HL-60/S4 treated with phorbol 12-myristate 13-acetate at 8.2 ng/mL for 4 days and 3 days (cell line): ENCODE data around the gene ACTL8.

Experiments used
- in situ Hi-C: fragments of 300-500 bp; cut with MboI; formaldehyde crosslinking; loops from 2 replicates; pipeline ENCODE4 v1.15.0; 2022; ENCODE audit warnings: low sequenced_read_pairs

The ACTL8 gene, protein sequence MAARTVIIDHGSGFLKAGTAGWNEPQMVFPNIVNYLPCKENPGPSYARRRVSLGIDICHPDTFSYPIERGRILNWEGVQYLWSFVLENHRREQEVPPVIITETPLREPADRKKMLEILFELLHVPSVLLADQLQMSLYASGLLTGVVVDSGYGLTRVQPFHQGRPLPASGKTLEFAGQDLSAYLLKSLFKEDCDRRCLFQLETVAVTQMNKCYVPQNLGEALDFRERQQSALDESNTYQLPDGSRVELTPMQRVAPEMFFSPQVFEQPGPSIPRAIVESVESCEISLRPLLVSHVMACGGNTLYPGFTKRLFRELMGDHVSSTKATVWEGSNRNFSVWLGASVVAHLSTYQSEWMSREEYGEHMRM

DNA sequence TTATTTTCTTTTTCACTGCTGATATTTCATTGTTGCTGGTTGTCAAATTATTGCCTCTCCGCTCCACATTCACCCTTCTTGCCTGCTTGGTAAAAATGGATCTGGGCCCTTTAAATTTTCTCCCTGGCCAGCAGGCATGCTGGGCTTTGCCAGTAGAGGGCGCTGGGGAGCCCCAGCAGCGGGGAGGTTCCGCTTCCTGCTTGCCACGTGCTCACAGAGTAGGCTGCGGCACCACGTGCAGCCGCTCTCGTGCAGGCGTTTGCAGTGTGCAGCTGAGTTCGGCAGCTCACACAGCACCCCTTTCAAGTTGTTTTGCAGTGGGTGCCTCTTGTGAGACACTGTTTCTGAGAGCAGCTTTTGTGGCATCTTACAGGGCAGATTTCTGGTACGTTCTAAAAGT is at the start of gene ACTL8:
Gene ACTL8, plus strand, starts transcription at position 214 of the 400 bp plus-strand sequence. CDS start 67,676 bp downstream, outside the sequence.
- in situ Hi-C loops, result no loop called here

DNA sequence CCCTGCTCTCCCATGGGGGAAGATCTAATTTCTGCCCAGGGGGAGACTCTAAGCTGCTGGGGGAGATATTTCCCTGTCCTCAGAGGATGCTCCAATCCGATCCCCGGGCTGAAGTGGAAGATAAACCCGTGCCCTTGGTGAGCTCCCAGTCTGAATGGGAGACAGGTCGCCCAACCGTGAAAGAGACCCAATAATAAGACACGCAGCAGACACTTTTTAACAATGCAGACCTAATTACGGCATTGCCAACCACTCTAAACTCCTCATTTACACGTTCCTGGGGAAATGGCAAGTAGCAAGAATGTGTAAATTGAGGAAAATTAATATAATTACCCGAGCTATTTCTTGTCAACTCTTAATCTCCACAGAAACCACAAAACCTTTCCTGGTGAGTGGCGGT is 48.7 kb upstream of the ACTL8 start:
- in situ Hi-C loops, result no loop called here

DNA sequence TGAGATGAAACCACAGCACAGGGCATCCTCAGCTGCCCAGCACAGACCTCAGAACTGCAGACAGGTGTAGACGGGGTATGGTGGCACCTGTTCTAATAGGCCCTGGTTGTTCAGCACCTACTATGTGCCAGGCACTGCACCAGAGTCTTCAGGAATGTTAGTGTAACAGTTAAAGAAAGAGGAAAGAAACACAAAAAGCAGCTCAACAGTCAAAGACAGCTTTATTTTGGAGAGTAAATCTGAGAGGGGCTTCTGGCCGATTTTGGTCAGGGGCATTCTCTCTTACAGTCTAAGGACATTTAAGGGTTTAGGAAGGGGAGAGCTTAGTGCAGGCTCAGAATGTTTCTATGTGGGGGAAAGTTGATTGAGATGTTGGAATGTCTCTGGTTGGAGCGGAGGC is 45.2 kb upstream of the ACTL8 start:
- in situ Hi-C loops, result no loop called here

DNA sequence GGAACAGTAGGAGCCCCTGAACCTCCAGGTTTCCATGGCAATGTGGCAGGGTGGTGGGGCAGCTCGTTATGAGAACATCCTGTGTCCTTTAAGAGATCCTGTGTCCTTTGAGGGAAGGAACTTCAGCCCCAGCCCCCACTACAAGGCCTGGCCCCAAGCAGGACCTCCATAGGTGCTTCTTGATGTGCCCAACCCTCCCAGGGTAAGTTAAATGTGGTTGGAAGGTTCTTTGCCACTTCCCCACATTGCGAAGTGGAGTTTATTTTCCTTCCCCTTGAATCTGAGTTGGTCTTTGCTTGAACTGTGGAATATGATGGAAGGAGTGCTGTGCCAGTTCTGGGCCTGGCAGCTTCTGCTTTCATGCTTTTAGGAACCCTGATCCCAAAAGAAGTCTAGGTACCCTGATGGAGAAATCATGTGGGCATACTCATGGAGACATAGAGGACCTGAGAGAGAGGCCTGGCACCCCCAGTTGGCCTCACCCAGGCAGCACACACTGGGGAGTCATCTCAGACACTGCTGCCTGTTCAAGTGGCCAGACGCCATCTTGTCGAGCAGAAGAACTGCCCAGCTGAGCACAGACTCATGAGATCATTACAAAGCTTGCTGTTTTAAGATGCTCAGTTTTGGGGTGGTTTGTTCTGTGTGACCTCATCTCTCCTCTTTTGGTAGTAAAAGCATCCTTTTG is 44.1 kb upstream of the ACTL8 start:
- in situ Hi-C loops, result no loop called here

DNA sequence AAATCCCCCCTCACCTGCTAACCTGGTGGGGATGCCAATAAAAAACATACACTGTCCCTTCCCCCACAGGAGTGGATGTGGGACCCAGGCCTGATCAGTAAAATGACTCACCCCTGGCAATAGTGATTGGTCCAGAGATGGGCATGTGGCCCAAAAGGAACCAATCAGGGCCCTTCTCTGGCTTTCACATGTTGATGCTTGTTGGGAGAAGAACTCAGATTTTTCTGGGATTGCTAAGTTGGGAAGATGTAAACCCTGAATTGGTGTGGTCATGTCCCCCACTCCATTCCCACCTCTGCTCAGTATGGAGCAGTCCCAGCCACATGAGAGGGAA is 43.6 kb upstream of the ACTL8 start:
- in situ Hi-C loops, result no loop called here

DNA sequence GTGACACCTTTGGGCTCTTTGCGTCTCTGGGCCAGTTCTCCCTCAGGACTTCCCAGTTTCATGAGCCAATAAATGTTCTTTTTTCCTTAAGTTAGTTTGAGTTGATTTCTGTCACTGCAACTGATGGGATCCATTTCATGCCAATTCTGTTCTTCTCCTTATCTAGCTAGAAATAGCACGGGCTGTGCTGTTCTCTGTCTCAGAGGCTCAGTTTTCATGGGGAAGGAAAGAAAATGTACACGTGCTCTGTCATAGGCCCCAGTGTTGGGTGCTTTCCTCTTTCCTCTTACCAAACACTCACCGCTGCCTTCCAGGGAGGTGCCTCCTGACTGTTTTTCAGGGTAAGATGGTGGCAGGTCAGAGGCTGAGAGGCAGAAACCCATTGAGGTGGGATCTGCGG is 43.2 kb upstream of the ACTL8 start:
- in situ Hi-C loops, result no loop called here

DNA sequence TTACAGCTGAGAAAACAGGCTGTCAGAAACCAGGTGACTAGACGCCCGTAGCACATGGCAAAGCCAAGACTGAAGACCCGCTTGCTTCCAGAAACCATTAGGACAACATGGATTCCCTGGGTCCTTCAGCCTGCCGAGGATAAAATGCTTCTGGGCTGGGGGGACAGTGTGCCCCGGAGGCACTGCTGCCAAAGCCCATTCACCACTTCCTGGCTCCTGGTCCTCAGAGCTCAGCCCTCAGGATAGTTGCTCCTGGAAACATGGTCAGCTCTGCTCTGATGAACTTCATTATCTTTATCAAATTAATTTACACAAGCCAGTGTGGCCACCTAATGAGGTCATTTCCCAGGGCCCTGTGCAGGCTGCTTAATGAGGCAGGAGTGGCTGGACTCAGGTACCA is 41.1 kb upstream of the ACTL8 start:
- in situ Hi-C loops, result no loop called here

DNA sequence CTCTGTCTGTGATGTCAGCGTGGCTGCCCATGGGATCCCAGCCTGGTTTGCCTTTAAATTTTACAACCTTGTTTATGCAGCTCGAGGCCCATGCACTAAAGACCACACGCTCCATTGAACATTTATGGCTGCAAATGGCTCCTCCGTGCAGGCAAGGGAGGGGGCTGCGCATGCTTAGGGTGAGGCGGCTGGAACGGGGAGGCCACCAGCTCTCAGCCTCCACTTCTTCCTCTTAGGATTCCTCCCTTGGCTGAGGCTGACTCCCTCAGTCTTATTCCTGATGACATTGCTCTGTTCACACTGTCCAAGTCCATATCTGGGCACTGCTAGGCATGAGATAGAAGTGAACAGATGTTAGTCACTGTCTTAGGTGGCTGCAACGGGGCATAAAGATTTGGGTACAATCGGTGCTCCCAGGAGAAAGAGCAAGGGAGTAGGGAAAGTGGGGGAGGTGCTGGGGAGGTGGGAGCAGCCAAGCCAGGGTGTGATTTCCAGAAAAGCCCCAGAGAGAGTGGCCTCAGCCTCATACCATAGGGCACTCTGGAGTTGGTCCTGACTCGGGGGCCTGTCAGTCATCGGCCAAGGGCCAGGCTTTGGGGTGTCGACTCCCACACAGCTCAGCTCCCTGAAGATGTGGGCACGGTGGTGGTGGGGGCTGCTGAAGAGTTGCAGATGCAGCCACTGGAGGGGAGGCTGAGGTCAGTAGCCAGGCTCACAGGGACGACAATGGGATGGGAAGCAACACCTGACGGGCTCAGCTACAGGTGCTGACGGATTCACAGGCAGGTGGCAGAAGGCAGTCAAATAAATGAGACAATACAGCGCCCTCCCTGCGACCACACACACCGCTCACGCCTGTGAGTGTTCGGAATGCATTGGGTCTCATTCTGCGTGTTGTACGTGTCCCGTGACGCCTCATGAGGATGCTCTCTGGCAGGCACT is 37.3 kb upstream of the ACTL8 start:
- in situ Hi-C loops, result no loop called here

DNA sequence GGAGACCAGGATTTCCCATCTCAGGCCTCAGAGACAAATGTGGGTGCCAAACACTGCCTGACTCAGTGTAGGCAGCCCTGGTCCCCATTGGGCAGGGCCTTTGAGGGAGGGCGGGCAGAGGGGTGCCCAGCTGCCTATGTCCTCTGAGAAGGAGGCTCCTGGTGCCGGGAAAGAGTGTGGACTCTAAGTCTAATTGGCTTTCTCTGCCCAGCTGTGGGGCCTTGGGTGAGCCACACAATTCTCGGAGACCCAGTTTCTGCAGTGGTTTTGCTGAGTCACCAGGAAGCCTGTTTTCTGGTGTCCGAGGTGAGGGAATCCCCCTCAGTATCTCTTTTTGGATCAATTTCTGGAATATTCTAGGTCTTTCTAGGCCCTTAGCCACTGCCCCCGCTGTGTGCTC is 35.3 kb upstream of the ACTL8 start:
- in situ Hi-C loops, result no loop called here

DNA sequence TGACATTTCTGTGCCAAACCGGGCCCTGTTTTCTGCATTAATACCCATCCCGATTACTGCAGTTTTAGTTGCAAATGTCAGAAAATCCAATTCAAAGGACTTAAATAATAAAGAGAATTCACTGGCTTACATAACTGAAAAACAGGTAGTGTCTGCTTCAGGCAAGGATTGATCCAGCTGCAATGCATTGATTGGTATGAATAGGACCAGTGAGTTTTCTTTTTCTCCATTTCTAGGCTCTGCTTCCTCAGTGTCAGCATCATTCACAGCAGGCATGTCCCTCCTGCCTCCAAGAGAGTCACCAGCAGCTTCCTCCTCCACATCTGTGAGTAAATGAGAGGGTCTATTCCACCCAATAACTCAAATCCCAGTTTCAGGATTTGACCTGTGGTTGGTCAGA is 33.7 kb upstream of the ACTL8 start:
- in situ Hi-C loops, result no loop called here

DNA sequence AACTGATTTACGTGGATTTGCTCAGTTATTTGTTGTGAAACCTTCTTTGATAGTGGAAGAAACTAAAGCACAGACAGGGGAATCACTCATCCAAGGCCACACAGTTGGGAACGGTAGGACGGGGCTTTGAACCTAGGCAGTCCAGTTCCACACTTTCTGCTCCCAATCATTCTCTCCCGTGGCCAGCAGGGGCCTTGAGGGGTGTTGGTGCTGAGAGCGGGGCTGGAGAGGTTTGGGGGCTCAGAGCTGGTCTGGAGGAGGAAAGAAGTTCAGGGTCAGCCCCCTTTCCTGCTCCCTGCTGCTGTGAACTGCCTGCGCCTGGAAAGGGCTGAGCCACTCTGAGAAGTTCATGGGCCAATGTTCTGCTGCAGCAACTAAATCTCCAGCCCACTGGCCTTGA is 31.4 kb upstream of the ACTL8 start:
- in situ Hi-C loops, result no loop called here

DNA sequence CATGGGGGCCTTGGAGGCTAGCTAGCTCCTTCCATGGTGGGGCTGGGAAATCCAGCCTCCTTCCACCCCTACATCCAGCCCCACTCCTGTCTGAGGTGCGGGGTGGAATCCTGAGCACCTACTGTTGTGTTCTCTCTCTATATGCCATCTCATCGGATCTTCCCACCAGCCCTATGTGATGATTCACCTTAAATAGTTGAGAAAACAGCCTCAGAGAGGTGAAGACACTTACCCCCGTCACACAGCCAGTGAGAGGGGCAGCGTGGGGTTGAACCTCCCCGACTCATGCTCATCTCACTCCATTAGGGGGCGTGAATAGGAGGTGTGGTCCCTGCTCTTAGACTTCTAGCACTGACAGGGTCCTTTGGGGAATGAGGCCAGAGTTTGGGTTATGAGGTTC is 31.0 kb upstream of the ACTL8 start:
- in situ Hi-C loops, result no loop called here

DNA sequence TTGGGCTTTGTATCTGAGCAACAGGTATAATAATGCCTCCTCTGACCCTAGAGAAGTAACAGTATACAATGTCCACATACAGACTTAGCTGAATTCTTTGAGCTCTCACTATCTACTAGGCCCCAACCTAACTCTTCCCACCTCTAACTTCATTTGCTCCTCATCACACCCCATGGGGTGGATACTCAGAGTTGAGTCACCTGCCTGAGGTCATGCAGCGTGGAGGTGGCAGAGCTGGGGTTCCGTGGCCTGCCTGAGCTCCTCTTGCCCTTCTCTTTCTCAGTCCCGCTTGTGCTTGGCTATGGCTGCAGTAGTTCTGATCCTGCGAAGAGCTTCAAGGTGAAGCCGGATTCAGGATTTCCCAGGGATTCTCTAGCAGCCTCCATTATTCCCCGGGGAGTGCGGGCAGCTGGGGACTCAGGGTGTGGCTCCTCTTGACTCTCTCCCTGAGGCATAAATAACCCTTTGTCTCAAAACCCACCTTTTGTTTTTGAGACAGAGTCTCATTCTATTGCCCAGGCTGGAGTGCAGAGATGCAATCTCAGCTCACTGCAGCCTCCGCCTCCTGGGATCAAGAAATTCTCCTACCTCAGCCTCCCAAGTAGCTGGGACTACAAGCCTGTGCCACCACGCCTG is 29.9 kb upstream of the ACTL8 start:
- in situ Hi-C loops, result no loop called here

DNA sequence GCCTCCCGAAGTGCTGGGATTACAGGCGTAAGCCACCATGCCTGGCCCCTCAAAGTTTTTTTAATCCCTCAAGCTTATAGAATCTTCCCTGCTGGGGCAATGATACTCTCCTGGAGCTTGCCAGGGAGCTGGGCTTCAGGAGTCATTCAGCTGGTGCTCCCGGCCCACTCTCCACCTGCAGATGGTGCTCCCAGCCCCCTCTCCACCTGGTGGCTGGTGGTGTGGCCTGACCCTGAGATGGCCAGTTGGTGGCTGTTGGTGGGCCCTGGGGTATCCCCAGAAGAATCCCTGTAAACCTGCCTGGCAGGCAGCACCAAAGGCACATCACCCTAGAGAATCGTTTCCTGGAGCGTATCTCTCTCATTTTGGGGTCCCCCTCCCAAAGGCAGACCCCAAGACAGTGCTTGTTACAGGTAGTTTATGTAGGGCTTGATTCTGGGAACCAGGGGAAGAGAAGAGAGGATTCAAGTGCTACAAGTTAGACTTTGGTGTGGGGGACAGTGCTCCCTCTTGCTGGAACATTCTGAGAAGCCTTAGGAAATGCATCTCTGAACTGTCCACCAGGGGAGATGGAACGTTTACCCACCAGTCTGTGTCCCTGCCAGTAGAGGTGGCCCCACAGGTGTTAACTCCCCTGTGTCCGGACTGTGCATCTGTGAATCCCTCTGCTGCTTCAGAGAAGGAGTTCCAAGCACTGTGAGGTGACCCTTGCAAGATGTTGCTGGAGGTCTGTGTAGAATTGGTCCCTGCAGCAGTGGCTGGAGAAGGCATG is 29.1 kb upstream of the ACTL8 start:
- in situ Hi-C loops, result no loop called here

DNA sequence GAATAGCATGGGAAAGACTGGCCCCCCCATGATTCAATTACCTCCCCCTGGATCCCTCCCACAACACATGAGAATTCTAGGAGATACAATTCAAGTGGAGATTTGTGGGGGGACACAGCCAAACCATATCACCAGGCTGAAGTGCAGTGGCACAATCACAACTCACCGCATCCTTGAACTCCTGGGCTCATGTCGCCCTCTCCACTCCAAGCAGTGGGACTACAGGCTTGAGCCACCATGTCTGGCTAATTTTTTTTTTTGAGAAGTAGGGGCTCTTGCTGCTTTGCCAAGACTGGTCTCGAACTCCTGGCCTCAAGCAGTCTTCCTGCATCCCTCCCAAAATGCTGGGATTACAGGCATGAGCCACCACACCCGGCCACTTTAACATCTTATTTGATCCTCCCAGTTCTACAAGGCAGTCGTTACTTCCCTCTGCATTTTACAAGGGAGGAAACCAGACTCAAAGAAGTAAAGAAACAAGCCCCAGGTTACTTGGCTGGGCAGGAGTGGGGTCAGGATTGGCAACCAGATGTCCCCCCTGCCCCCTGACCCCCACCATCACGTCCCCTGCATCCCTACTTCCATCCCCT is 26.9 kb upstream of the ACTL8 start:
- in situ Hi-C loops, result no loop called here

DNA sequence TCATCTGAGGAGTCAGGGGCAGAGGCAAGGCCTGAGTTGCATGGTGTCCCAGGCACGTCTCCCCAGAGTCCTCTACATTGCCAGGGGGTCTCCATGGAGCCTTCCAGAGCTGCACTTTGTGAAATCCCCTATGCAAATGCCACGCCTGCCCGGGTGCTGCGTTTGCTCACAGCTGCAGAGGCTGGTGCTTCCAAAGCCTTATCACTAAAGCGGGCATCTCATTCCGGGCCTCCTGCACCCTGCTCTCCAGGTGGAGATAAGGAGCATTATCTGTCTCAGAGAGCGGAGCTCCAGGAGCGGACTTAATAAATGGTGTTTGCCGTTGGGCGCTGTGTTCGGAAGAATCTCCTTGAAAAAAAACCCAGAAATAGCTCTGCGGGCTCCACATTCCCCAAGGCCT is 25.9 kb upstream of the ACTL8 start:
- in situ Hi-C loops, result no loop called here

DNA sequence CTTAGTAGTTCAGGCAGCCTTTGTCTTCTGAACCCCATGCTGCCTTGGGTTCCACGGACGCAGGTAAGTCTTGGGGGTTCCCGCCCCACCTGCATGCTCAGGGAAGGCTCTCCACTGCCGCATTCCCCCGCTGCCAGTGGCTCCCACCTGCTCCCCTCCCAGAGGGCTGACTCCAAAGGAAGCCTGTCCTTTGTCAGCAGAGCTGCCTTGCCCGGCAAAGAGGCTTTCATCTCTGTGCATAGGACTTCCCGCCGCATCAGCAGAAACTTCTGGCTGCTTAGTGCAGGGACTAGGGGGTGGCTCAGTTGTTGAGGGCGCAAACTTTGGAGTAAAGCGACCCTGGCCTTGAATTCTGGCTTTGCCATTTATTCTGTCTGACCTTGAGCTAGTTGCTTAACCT is 25.2 kb upstream of the ACTL8 start:
- in situ Hi-C loops, result no loop called here

DNA sequence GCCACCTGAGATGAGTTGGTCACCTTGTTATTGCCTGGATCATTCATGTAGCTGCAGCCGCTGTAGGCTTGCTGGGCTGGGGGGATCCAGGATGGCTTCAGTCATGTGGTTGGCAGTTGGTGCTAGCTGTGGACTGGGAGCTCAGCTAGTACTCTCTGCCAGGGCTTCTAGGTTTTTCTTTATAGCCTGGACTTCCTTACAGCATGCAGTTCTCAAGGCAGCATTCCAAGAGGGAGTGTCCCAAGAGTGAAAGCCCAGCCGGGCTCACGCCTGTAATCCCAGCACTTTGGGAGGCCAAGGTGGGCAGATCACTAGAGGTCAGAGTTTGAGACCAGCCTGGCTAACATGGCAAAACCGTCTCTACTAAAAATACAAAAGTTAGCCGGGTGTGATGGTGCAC is 23.7 kb upstream of the ACTL8 start:
- in situ Hi-C loops, result no loop called here

DNA sequence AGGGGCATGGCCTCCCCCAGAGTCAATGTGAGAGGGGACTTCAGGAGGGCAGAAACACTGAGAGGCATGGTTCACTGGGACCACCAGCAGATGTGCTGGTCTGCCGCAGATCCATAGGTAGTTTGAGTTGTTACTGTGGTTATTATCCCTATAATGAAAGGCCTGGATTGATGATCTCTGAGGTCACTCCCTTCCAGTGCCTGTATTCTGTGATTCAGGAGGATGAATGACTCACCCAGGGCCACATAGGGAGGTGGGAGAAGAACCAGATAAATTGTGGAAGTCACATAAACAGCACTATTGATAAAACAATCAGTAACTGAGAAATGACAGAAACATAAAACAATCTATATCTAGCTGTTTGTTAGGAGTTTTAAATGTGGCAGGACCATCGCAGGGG is 22.7 kb upstream of the ACTL8 start:
- in situ Hi-C loops, result no loop called here

DNA sequence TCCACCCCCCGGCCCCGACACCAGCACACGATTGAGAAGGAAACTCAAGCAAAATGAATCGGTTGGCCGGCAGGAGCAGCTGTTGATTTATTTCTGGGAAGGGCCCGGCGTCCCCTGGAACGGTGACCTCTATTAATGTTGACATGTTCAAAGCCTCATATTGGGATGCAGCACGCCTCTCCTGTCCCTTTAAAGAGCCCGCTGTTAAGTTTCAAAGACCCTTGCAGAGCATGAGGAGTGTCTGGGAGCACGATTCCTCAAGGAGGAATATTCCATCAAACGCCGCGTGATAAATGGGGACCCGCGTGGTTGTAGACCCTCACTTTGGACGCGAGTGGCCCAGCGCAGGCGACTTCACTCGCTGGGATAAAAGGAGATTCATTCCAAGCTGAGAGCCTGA is 21.5 kb upstream of the ACTL8 start:
- in situ Hi-C loops, result no loop called here
